22Rv1 (cell line): ENCODE data around the gene NKX6-2.

ENCODE experiments used
- H3K27ac ChIP-seq: fragments of 450-650 bp; 2 replicates; pipeline ENCODE4 v1.5.1; 2017
- ZFX ChIP-seq: fragments of 450-650 bp; IDR thresholded peaks from 2 replicates; pipeline ENCODE4 v1.6.1; 2017; ENCODE audit warnings: antibody characterized with exemption, borderline replicate concordance
- TF ChIP-seq, protein P1 (sequence below): fragments of 450-650 bp; IDR thresholded peaks from 2 replicates; pipeline ENCODE4 v1.5.1; 2017; ENCODE audit warnings: mild to moderate bottlenecking

The NKX6-2 gene

DNA sequence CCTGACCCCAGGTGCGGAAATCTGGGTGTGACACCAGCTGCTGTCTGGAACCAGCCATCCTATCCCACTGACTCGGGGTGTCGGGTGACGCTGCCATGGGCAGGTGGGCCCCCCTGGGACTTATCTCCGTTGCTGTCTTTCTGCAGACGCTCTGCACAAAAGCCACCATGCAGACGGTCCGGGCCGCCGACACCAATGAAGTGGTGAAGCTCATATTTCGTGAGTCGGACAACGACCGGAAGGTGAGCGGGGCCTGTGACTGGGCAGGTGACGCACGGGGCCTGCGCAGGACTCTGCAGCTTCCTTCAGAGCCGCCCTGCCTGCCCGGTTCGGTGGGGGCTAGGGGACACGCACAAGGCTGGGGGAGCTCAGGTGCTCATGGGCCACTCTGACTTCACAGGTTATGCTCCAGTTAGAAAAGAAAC, 36.6 kb downstream of the NKX6-2 start:
- H3K27ac ChIP-seq, result no peak overlapping the region
- TF ChIP-seq, protein P1, sequence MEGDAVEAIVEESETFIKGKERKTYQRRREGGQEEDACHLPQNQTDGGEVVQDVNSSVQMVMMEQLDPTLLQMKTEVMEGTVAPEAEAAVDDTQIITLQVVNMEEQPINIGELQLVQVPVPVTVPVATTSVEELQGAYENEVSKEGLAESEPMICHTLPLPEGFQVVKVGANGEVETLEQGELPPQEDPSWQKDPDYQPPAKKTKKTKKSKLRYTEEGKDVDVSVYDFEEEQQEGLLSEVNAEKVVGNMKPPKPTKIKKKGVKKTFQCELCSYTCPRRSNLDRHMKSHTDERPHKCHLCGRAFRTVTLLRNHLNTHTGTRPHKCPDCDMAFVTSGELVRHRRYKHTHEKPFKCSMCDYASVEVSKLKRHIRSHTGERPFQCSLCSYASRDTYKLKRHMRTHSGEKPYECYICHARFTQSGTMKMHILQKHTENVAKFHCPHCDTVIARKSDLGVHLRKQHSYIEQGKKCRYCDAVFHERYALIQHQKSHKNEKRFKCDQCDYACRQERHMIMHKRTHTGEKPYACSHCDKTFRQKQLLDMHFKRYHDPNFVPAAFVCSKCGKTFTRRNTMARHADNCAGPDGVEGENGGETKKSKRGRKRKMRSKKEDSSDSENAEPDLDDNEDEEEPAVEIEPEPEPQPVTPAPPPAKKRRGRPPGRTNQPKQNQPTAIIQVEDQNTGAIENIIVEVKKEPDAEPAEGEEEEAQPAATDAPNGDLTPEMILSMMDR, result no peak
- no peak for TF ChIP-seq ZFX

DNA sequence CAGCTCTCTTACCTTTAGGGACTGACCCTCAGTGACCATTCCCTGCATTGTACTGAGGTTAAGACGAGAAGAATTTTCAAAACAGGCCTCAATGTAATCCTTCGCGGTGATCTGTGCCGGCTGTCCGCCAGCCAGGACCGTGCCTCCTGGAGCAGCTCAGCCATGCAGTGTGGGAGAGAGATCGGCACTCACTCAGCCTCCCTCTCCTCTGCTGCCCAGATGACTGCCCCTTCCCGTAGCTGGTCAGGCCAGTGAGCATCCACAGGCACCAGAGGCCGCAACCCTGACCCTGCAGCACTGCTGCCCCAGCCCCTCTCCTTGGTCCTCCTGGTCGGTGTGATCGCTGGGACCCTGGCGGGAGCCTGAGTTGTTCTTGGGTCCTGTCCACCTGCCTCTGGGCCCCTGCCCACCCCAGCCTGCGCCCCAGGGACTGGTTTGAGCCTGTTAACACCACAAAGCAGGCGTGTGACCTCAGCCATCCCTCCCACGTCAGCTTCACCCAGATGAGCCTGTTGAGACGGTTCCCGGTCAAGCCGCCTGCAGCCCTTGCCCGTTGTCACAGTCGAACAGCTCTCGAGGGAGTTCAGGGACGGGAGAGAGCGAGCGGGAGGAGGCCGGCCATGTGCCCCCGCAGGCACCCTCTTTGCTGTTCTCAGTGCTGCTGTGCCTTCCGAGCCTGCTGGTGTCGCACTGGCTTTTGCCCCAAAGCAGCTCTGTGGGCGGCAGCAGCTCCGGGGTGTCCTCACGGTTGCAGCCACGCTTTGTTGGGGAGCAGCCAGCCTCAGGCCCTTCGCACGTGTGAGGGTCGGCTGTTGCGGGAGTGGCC, 37.2 kb downstream of the NKX6-2 start:
- TF ChIP-seq, protein P1, result no peak
- TF ChIP-seq ZFX, result no peak
- H3K27ac ChIP-seq, result no peak overlapping the region

DNA sequence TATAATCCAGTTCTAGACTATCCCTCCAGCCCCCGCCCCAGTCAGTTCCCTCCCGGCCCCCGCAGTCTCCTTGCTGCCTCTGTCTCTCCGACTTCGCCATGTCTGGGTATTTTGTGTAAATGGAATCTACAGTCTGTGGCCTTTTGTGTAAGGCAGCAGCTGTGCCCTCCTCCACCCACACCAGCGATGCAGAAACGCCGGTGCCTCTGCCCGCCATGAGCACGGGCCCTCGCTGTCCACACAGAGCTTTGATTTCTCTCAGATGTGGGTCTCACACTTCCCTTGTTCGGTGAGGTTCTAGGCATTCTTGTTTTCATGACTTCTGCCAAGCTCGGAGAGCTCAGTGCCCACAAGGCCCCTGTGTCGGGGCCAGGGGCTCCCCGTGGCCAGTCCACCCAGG, 37.8 kb downstream of the NKX6-2 start:
- TF ChIP-seq ZFX, result no peak
- TF ChIP-seq, protein P1, result no peak
- no peak overlapping the region for H3K27ac ChIP-seq

DNA sequence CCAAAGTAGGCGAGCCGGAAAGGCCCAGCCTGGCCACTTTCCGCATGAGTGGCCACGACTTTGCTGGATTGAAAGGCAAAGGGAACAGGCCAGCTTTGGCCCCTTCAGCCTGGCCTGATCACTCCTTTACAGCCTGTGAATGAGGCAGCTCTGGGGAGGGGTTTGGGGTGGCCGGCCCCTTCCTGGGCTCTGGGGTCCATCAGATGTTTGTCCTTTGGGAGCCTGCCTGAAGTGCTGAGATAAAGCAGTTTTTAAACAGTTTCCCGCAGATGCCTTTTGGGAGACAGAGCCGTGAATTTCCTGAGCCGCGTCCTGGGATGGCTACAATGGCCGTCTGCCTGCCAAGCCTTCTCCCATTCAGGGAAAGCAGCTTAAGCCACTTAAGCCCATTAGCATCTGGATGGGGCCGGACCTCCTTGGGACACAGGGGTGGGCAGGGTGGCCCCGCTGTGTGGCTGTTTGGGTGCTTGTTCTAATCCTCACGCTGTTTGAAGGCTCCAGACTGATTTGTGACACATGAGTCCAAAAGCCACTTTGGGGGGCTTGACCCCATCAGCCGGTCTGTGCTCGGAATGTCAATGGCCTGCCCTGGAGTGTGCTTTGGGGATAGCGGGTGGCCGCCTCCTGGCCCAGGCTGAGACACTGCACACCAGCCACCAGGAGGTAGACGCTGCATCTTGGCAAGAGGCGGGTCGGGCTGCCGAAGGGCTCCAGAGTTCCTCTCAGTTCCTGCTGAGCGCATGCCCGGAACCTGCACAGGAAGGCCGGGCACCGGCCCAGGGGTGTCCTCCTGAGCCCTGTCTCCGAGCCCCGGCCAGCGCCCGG, 38.9 kb downstream of the NKX6-2 start:
- H3K27ac ChIP-seq, result no peak overlapping the region
- TF ChIP-seq, protein P1, result no peak
- no peak for TF ChIP-seq ZFX

DNA sequence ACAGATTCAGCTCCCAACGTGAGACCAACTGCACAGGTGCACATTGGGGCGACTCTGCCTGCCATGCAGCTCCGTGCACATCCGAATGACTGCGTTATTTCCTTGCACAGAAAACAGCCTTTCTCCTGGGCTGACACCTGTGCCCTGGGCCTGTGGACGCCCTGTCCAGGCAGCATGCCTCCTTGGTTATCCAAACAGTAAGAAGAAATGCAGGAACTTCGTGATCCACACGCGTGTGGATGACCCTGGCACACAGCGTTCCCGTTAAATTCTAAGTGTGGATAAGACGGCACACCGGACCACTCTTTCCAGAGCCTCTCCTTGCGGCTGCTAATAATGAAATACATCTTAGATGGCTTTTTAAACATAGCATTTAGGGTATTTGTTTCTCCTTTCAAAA, 39.6 kb downstream of the NKX6-2 start:
- no peak overlapping the region for H3K27ac ChIP-seq
- TF ChIP-seq, protein P1, result no peak
- no peak for TF ChIP-seq ZFX

DNA sequence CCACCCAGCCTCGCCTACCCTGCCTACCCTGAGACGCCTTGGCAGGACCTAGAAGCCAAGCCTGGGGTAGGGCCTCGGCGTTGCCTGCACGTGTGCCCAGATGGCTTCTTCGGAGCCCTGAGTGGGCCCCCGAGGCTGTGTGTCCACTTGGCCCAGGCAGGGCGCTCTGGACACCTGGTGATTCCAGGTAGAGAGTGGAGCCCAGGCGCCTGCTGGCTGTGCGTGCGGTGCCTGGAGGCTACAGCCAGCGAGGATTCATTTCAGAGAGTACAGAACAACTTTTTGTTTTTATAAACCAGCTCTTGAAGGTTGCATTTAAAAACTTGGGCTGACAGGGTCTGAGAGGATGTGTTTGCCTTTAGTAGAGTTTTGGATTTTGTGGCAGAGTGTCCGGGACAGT, 40.0 kb downstream of the NKX6-2 start:
- no peak overlapping the region for H3K27ac ChIP-seq
- no peak for TF ChIP-seq ZFX
- TF ChIP-seq, protein P1, result no peak

DNA sequence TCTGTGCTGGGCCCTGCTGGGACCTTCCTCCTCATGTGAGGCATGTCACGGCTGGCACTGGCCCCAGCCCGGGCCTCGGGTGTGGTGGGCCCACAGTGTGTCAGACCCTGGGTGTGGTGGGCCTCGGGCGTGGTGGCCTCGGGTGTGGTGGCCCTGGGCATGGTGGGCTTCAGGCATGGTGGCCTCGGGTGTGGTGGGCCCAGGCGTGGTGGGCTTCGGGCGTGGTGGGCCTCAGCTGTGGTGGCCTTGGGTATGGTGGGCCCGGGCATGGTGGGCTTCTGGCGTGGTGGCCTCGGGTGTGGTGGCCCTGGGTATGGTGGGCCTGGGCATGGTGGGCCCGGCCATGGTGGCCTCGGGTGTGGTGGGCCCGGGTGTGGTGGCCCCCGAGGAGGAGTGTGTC, 40.4 kb downstream of the NKX6-2 start:
- TF ChIP-seq, protein P1, result no peak
- TF ChIP-seq ZFX, result no peak
- H3K27ac ChIP-seq, result no peak overlapping the region
